Measurements from ENCODE around the gene UCN2. TPM values are rescaled to one million over a fixed set of nuclear protein-coding genes. Genes with fewer than 3 reads are reported as not detected.

Gene UCN2
- polyA plus RNA-seq, 6 donors from 2014 or later: not detected

- no peaks in the 10 kb centered on the region for H3K36me3 Mint-ChIP-seq
Observed at GRCh38 chr3:48565186-48565585, 1.6 kb upstream of the UCN2 start.

DNA sequence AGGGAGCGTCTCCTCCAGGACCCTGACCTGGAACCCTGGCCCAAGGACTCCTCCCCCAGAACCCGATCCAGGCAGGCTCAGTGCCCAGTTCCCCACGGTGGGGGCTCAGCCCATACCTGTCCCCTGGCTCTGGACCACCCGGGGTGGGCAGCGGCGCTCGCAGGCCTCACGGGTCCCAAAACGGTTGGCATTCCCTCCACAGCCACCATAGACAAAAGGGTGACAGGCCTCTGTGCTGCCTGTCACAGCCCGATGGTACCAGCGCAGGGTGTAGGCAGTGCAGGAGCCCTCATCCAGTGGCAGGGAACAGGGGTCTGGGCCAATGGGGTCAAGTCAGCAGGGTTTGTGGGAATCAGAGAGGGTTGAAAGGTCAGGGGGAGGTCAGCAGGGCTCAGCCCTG lies 1.1 kb upstream of the UCN2 start:
- no peaks in the 10 kb centered on the region for H3K9me3 Mint-ChIP-seq
- H3K27ac Mint-ChIP-seq: no peak overlapping the region
- H3K36me3 Mint-ChIP-seq: no peaks in the 10 kb centered on the region
- no peaks in the 10 kb centered on the region for H3K27me3 Mint-ChIP-seq
- no peak overlapping the region for H3K4me3 Mint-ChIP-seq
- H3K4me1 Mint-ChIP-seq: peaks cover 9 to 14% (median 9%) of the 10 kb centered on the region in 3 donors
- no peak for DNase-seq
- no peak for ATAC-seq (ENCODE audit: low read depth in 2 of 2)

More at GRCh38 chr3:48565186-48565585, 1.6 kb upstream of the UCN2 start:
- no peaks in the 10 kb centered on the region for H3K9me3 Mint-ChIP-seq
- DNase-seq (no peak), ATAC-seq (ENCODE audit: low read depth in 2 of 2) (no peak)
- no peaks in the 10 kb centered on the region for H3K27me3 Mint-ChIP-seq
- no peak overlapping the region for H3K4me3 Mint-ChIP-seq
- no peak overlapping the region for H3K27ac Mint-ChIP-seq
- peaks cover 4 to 9% (median 4%) of the 10 kb centered on the region in 3 donors for H3K4me1 Mint-ChIP-seq

- no peaks in the 10 kb centered on the region for H3K36me3 Mint-ChIP-seq
- ATAC-seq (ENCODE audit: low read depth in 2 of 2) (no peak), DNase-seq (no peak)
- H3K27me3 Mint-ChIP-seq: no peaks in the 10 kb centered on the region
- no peaks in the 10 kb centered on the region for H3K9me3 Mint-ChIP-seq
- no peak overlapping the region for H3K4me3 Mint-ChIP-seq
- H3K4me1 Mint-ChIP-seq: peaks cover 9 to 19% (median 15%) of the 10 kb centered on the region in 3 donors
- H3K27ac Mint-ChIP-seq: no peak overlapping the region
Observed at GRCh38 chr3:48564022-48564421, 441 bp upstream of the UCN2 start.

GRCh38 chr3:48562367-48563095 lies 1.1 kb downstream of the UCN2 start:
- Mint-ChIP-seq H3K27ac (peak overlapping the region in 1 of 6 donors; percentile 14), H3K4me3 (no peak overlapping the region), H3K4me1 (peaks cover 22 to 34% (median 25%) of the 10 kb centered on the region in 3 donors), H3K36me3 (no peaks in the 10 kb centered on the region), H3K27me3 (no peaks in the 10 kb centered on the region), H3K9me3 (no peaks in the 10 kb centered on the region)
- ATAC-seq (ENCODE audit: low read depth in 2 of 2): no peak
- no peak for DNase-seq

- Mint-ChIP-seq H3K9me3 (no peaks in the 10 kb centered on the region), H3K36me3 (no peaks in the 10 kb centered on the region), H3K27me3 (no peaks in the 10 kb centered on the region), H3K27ac (no peak overlapping the region), H3K4me3 (peak overlapping the region in 2 of 8 donors; percentile 20 to 27), H3K4me1 (peaks cover 34 to 40% (median 34%) of the 10 kb centered on the region in 3 donors)
- ATAC-seq (ENCODE audit: low read depth in 2 of 2) (no peak), DNase-seq (no peak)
Observed at GRCh38 chr3:48561045-48561736, 2.4 kb downstream of the UCN2 start.

GRCh38 chr3:48560648-48561018 lies 2.9 kb downstream of the UCN2 start:
- Mint-ChIP-seq H3K4me1 (peaks cover 34 to 44% (median 34%) of the 10 kb centered on the region in 3 donors), H3K27me3 (no peaks in the 10 kb centered on the region), H3K27ac (peak overlapping the region in 2 of 6 donors; percentile 18 to 68), H3K36me3 (no peaks in the 10 kb centered on the region), H3K4me3 (peak overlapping the region in 3 of 8 donors; percentile 27 to 74 (median 33)), H3K9me3 (no peaks in the 10 kb centered on the region)
- no peak for DNase-seq
- no peak for ATAC-seq (ENCODE audit: low read depth in 2 of 2)

DNA sequence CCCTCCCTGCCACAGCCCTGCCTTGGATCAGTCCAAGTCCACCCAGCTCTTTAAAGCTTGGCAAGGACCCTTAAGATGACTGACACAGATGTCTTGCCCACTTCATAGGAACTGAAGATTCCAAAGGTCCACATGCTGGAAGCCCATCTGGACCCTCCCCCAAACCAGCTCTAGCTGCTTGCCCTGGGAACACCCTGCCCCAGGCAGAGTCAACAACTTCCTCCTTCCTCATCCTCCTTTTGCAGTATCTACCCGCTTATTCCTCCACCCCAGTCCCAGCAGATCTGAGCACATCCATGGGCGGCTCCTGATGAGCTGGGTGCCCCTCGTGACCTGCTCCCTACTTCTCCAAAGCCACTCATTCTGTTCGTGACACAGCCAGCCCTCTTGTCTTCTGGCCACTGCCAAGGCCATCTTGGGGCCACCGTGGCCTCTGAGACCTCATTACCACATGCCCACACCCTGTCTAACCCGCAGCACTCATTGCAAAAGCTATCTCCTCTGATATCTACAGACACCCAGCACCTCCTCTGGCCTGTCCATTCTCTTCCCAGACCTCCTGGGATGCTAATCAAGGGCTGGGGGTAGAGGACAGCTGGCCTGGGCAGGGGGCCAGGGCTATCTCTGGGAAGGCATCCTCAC lies 5.0 kb downstream of the UCN2 start:
- DNase-seq: no peak
- no peak for ATAC-seq (ENCODE audit: low read depth in 2 of 2)
- Mint-ChIP-seq H3K27me3 (no peaks in the 10 kb centered on the region), H3K27ac (peak overlapping the region in 3 of 6 donors; percentile 71 to 90 (median 76)), H3K36me3 (no peaks in the 10 kb centered on the region), H3K4me1 (peaks cover 34 to 50% (median 34%) of the 10 kb centered on the region in 3 donors), H3K9me3 (no peaks in the 10 kb centered on the region), H3K4me3 (peak overlapping the region in 7 of 8 donors; percentile 0 to 93 (median 82))

DNA sequence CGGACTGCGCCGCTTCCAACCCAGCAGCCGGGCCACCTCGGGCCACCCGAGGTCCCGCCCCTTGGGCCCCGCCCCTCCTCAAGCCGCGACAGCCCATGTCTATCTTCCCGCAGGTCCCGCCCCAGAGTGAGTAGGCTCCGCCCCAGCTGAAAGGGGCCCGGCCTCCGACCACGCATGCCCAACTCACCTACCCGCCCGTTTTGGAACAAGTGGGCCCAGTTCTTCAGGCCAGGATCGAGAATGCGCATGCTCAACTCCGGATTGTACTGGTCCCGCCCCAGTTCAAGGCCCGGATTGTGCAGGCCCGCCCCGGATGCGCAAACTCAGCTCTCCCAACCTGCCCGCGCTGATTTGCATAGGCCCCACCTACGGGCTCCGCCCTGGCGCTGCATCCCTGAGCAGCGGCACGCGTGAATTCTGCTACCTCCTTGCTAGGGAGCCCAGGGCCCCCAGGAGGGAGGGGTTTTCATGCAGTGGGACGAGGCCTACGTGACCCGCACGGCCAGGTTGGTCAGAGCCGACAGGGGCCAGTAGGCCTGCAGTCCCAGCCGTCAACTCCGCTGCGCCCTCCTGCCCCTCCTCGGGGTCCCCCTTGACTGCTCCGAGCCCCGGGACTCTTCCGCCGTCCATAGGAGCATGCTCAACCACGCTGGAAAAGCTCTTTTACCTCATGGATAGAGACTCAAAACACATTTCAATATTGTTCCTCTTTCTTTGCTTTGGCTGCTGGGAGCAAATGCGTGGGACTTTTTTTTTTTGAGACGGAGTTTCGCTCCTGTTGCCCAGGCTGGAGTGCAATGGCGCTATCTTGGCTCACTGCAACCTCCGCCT lies 6.6 kb downstream of the UCN2 start, which contains the start of gene PFKFB4:
PFKFB4 (minus strand) TSS at position 8 of the 831 bp plus-strand sequence. CDS start 26 bp downstream, outside the sequence.
- Mint-ChIP-seq H3K27me3 (no peaks in the 10 kb centered on the region), H3K36me3 (no peaks in the 10 kb centered on the region), H3K4me1 (peaks cover 34 to 50% (median 34%) of the 10 kb centered on the region in 3 donors), H3K27ac (peak within 1 kb of the TSS; percentile 74 to 97 (median 94)), H3K4me3 (peak within 1 kb of the TSS; percentile 81 to 97 (median 89)), H3K9me3 (no peaks in the 10 kb centered on the region)
- ATAC-seq (ENCODE audit: low read depth in 2 of 2) (peak; percentile 83 to 88), DNase-seq (peak; percentile 99)

DNA sequence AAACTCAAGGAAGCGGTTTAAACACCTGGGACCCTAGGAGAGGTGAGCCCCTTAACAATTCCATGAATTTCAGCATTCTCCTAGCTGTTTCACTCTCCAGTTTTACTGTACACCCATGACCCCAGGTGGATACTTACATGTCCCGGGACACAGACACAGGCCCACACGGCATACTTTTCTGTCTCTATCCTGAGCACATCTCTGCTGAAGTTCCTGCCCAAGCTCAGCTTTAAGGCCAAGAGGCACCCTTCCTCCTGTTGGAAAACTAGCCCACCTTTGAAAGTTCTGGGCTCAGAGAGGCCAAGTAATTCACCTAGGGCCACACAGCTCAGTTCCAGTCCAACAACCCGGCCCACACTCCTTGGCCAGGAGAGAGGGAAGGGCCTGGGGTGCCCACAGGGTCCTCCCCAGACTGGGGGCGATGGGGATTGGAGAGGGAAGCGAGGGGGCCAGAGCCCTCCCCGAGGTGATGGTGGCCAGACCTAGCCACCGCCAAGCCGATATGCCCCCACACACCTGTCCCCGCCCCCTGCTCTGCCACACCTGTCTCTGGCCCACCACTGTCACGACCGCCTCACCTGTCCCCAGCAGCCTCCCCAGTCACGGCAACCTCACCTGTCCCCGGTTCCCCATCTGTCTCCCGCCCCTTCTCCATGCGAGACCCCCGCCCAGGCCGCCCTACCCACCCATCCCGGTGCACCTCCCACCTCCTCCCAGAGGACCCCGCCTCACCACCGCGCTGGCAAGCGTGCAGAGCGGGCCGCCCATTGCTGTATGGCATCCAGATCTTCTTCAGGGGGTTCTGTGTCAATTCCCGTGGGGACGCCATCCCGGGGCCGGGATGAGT lies 7.4 kb downstream of the UCN2 start:
- Mint-ChIP-seq H3K27ac (peak overlapping the region in 4 of 6 donors; percentile 66 to 95 (median 84)), H3K4me1 (peaks cover 34 to 50% (median 34%) of the 10 kb centered on the region in 3 donors), H3K36me3 (no peaks in the 10 kb centered on the region), H3K4me3 (peak overlapping the region; percentile 81 to 97 (median 89)), H3K27me3 (no peaks in the 10 kb centered on the region), H3K9me3 (no peaks in the 10 kb centered on the region)
- DNase-seq: no peak
- no peak for ATAC-seq (ENCODE audit: low read depth in 2 of 2)

- no peaks in the 10 kb centered on the region for H3K27me3 Mint-ChIP-seq
- H3K36me3 Mint-ChIP-seq: no peaks in the 10 kb centered on the region
- peaks cover 31 to 43% (median 32%) of the 10 kb centered on the region in 3 donors for H3K4me1 Mint-ChIP-seq
Observed at GRCh38 chr3:48555231-48555948, 8.2 kb downstream of the UCN2 start.

GRCh38 chr3:48553886-48554845 lies 9.4 kb downstream of the UCN2 start:
- no peak overlapping the region for H3K27ac Mint-ChIP-seq
- H3K9me3 Mint-ChIP-seq: no peaks in the 10 kb centered on the region
- no peak for ATAC-seq (ENCODE audit: low read depth in 2 of 2)
- H3K27me3 Mint-ChIP-seq: no peaks in the 10 kb centered on the region
- peaks cover 20 to 32% (median 24%) of the 10 kb centered on the region in 3 donors for H3K4me1 Mint-ChIP-seq
- no peaks in the 10 kb centered on the region for H3K36me3 Mint-ChIP-seq
- DNase-seq: no peak
- H3K4me3 Mint-ChIP-seq: peak overlapping the region in 2 of 8 donors; percentile 49 to 82

More at GRCh38 chr3:48555231-48555948, 8.2 kb downstream of the UCN2 start:
- H3K4me3 Mint-ChIP-seq: peak overlapping the region in 7 of 8 donors; percentile 55 to 92 (median 82)
- peak overlapping the region in 1 of 6 donors; percentile 72 for H3K27ac Mint-ChIP-seq
- H3K9me3 Mint-ChIP-seq: no peaks in the 10 kb centered on the region
- no peak for DNase-seq
- ATAC-seq (ENCODE audit: low read depth in 2 of 2): no peak

Measured in naive B cell (primary cell).